Mammary epithelial cell (primary cell): ENCODE measurements around the gene KCNJ5.
A peak's percentile ranks its signal among the peaks of the same experiment; 100 is the strongest.

Experiments
- CTCF ChIP-seq, 2 donors: IDR thresholded peaks in 1 of 2; conservative IDR thresholded peaks in 1 of 2; 2 replicates each; pipeline ENCODE4 v1.5.1; 2011 to 2012; ENCODE audit warnings: inconsistent platforms in 2 of 2, low read length in 2 of 2, mild to moderate bottlenecking in 2 of 2, control low read depth in 1 of 2, low read depth in 1 of 2; ENCODE audit not compliant: insufficient read depth in 1 of 2; ENCODE audit errors: extremely low read depth in 1 of 2
- EZH2 ChIP-seq: IDR thresholded peaks from 2 replicates; pipeline ENCODE4 v1.6.1; 2012; ENCODE audit warnings: low read length, inconsistent platforms, borderline replicate concordance

- peak; percentile 47 to 58 for TF ChIP-seq CTCF (conservative IDR thresholded peaks at IDR 0.05 in 1 of 2, IDR thresholded peaks at IDR 0.05 in 1 of 2; ENCODE audit: extremely low read depth in 1 of 2, insufficient read depth in 1 of 2, low read depth in 1 of 2, low read length in 2 of 2)
- no peak for TF ChIP-seq EZH2
Measured at GRCh38 chr11:128848815-128849455, 42.2 kb upstream of the KCNJ5 start.
